Glutamatergic neuron (in vitro differentiated cells): Measurements from ENCODE around the gene SYT13. TPM values are rescaled to one million over a fixed set of nuclear protein-coding genes. Genes with fewer than 3 reads are reported as not detected.

Experiments used
- DNase-seq: peaks from one replicate; pipeline ENCODE4 v3.0.0; 2022
- H3K27ac Mint-ChIP-seq: one replicate; pipeline ENCODE4 v1.8.0; 2020; ENCODE audit warnings: mild to moderate bottlenecking, mixed read lengths, inconsistent platforms; ENCODE audit not compliant: unreplicated experiment
- H3K27me3 Mint-ChIP-seq: one replicate; pipeline ENCODE4 v1.8.0; 2020; ENCODE audit warnings: mild to moderate bottlenecking, moderate library complexity, mixed read lengths, inconsistent platforms; ENCODE audit not compliant: unreplicated experiment
- H3K36me3 Mint-ChIP-seq: one replicate; pipeline ENCODE4 v1.8.0; 2020; ENCODE audit warnings: mild to moderate bottlenecking, mixed read lengths, inconsistent platforms; ENCODE audit not compliant: unreplicated experiment
- H3K4me1 Mint-ChIP-seq: one replicate; pipeline ENCODE4 v1.8.0; 2020; ENCODE audit warnings: mild to moderate bottlenecking, low read depth, mixed read lengths, inconsistent platforms; ENCODE audit not compliant: unreplicated experiment
- H3K4me3 Mint-ChIP-seq: one replicate; pipeline ENCODE4 v1.8.0; 2020; ENCODE audit warnings: mild to moderate bottlenecking, mixed read lengths, inconsistent platforms; ENCODE audit not compliant: unreplicated experiment
- H3K9me3 Mint-ChIP-seq: one replicate; pipeline ENCODE4 v1.8.0; 2020; ENCODE audit warnings: mild to moderate bottlenecking, moderate library complexity, mixed read lengths, inconsistent platforms; ENCODE audit not compliant: unreplicated experiment
- total RNA-seq: library from RNA; stranded (reverse); fragmentation: NEBNext Ultra II Directional; extraction: Animal tissue kit (Norgen Biotek cat#: 25700); gene quantifications from one replicate; pipeline ENCODE4 v1.2.1, GENCODE V29; 2021; ENCODE audit not compliant: unreplicated experiment
- TF ChIP-seq, protein P1 (sequence below): fragments of 200-600 bp; sonication (generic); IDR thresholded peaks from one replicate; pipeline ENCODE4 v1.5.0; 2021; ENCODE audit not compliant: partially characterized antibody, unreplicated experiment

Gene SYT13
- total RNA-seq, 1 donor from 2014 or later: 7.5 TPM

DNA sequence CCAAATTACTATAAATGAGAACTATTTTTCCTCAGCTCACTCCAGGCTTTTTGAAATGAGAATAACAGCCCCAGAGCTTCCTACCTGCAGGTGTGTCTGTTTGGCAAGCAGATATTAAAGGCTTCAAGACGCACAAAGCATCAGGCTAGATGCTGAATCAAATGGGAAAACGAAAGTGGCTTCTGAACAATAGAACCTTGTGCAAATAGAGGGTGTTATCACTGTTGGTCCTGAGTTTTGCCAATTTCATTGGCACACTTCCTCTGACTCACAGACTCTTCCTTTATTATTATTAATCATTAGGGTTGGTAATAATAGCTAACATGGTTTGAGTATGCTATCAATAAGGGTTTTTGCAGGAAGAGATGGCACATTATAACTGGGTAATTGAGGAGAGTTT, 13.4 kb downstream of the SYT13 start:
- Mint-ChIP-seq H3K4me1 (peaks cover 7% of the 10 kb centered on the region), H3K4me3 (no peak overlapping the region), H3K27me3 (no peaks in the 10 kb centered on the region), H3K27ac (no peak overlapping the region), H3K9me3 (peaks cover 3% of the 10 kb centered on the region), H3K36me3 (peaks cover 2% of the 10 kb centered on the region)
- TF ChIP-seq, protein P1, sequence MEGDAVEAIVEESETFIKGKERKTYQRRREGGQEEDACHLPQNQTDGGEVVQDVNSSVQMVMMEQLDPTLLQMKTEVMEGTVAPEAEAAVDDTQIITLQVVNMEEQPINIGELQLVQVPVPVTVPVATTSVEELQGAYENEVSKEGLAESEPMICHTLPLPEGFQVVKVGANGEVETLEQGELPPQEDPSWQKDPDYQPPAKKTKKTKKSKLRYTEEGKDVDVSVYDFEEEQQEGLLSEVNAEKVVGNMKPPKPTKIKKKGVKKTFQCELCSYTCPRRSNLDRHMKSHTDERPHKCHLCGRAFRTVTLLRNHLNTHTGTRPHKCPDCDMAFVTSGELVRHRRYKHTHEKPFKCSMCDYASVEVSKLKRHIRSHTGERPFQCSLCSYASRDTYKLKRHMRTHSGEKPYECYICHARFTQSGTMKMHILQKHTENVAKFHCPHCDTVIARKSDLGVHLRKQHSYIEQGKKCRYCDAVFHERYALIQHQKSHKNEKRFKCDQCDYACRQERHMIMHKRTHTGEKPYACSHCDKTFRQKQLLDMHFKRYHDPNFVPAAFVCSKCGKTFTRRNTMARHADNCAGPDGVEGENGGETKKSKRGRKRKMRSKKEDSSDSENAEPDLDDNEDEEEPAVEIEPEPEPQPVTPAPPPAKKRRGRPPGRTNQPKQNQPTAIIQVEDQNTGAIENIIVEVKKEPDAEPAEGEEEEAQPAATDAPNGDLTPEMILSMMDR: no peak
- no peak for DNase-seq

- H3K9me3 Mint-ChIP-seq: peaks cover 3% of the 10 kb centered on the region
- H3K27ac Mint-ChIP-seq: no peak overlapping the region
- H3K4me3 Mint-ChIP-seq: no peak overlapping the region
- no peak for DNase-seq
- no peaks in the 10 kb centered on the region for H3K27me3 Mint-ChIP-seq
- no peaks in the 10 kb centered on the region for H3K36me3 Mint-ChIP-seq
- H3K4me1 Mint-ChIP-seq: peaks cover 7% of the 10 kb centered on the region
- TF ChIP-seq, protein P1: no peak
Measured at GRCh38 chr11:45270946-45271716, 15.0 kb downstream of the SYT13 start.

DNA sequence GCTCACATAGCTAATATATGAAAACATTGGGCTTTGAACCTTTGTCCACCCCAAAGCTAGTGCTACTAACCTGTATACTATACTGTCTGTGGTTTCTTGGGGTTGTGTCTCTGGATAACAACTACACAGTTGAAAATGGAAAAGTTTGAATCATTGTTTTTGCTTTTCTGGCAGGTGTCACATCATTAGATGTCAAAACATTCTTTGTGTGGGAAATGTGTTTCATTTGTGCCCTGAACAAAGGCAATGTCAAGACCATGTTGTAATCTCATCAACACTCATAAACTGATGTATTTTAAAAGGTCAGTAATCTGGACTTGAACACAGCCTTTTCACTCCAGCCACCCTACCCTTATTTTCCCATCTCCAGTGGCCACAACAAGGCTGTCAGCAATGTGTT, 16.5 kb downstream of the SYT13 start:
- Mint-ChIP-seq H3K27ac (no peak overlapping the region), H3K9me3 (peaks cover 3% of the 10 kb centered on the region), H3K36me3 (no peaks in the 10 kb centered on the region), H3K4me3 (no peak overlapping the region), H3K27me3 (no peaks in the 10 kb centered on the region), H3K4me1 (peaks cover 4% of the 10 kb centered on the region)
- DNase-seq: no peak
- TF ChIP-seq, protein P1: no peak

DNA sequence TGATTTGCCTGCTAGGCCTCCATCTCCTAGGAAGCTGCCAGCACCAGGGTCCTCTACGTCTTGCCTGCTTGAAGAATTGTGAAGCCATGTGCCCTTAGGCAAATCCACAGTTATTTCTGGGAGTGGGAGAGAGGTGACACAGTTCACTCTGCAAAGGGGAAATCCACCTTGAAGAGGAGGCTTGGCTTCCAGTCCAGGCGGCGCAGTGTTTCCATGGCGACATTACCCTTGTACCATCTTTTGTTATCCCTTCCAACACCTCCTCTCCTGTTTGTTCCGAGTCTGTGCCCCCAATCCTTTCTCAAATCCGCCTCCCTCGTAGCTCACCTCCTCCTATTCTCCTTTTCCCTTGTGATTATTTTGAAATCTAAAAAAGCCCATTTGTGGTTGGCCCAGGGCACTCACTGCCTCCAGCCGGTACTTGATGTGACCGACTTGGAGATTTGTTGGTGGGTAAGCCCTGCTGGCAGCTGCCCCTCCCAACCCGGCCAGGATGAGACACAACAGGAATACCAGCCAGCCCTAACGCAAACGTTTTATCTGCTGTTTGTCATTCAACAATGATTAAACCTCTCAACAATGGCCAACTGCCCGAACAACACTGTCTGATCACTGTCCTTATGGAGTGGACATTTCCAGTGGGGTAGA, 18.4 kb downstream of the SYT13 start:
- H3K27me3 Mint-ChIP-seq: no peaks in the 10 kb centered on the region

More for the DNA sequence above, 18.4 kb downstream of the SYT13 start:
- Mint-ChIP-seq H3K9me3 (peaks cover 3% of the 10 kb centered on the region), H3K4me1 (peaks cover 4% of the 10 kb centered on the region), H3K36me3 (no peaks in the 10 kb centered on the region), H3K4me3 (no peak overlapping the region), H3K27ac (no peak overlapping the region)
- TF ChIP-seq, protein P1: no peak
- DNase-seq: no peak
